NCI-H1417 treated with DMSO at 0.1 percent for 48 hours (cell line): ENCODE data around the gene SBNO2.

Experiments used
- DNase-seq: peaks from one replicate; lab custom pipeline; 2025; lab: John Stamatoyannopoulos, UW

The SBNO2 gene

GRCh38 chr19:1169411-1169791 lies 4.7 kb downstream of the SBNO2 start:
- no peak for DNase-seq

- DNase-seq, result no peak
These were observed 5.3 kb downstream of the SBNO2 start for GRCh38 chr19:1168572-1169410.

- DNase-seq, result no peak
These were observed 6.1 kb downstream of the SBNO2 start for GRCh38 chr19:1167687-1168571.

- no peak for DNase-seq
These were observed 7.0 kb downstream of the SBNO2 start for GRCh38 chr19:1166872-1167573.

GRCh38 chr19:1164684-1165531 lies 9.2 kb downstream of the SBNO2 start:
- no peak for DNase-seq

GRCh38 chr19:1163934-1164683 lies 10.0 kb downstream of the SBNO2 start:
- no peak for DNase-seq

- DNase-seq, result no peak
These were observed 10.7 kb downstream of the SBNO2 start for GRCh38 chr19:1163283-1163933.

GRCh38 chr19:1162404-1163282 lies 11.4 kb downstream of the SBNO2 start:
- no peak for DNase-seq

- no peak for DNase-seq
These were observed 12.4 kb downstream of the SBNO2 start for GRCh38 chr19:1161716-1162115.

GRCh38 chr19:1159864-1160595 lies 14.0 kb downstream of the SBNO2 start:
- no peak for DNase-seq

- DNase-seq, result no peak
These were observed 15.1 kb downstream of the SBNO2 start for GRCh38 chr19:1158885-1159448.

- DNase-seq, result no peak
These were observed 15.9 kb downstream of the SBNO2 start for GRCh38 chr19:1157931-1158884.

- DNase-seq, result no peak
These were observed 17.0 kb downstream of the SBNO2 start for GRCh38 chr19:1156830-1157615.

GRCh38 chr19:1156305-1156801 lies 17.7 kb downstream of the SBNO2 start:
- DNase-seq, result no peak

GRCh38 chr19:1155352-1156304 lies 18.4 kb downstream of the SBNO2 start:
- no peak for DNase-seq
